Type B pancreatic cell (in vitro differentiated cells): ENCODE data around the gene ABL1. TPM values are rescaled to one million over a fixed set of nuclear protein-coding genes. Genes with fewer than 3 reads are reported as not detected.

Experiments used
- DNase-seq: peaks from one replicate; pipeline ENCODE4 v3.0.0; 2021; ENCODE audit warnings: mixed read lengths; ENCODE audit not compliant: unreplicated experiment; ENCODE audit errors: extremely low spot score
- H3K27ac Mint-ChIP-seq: 2 replicates; pipeline ENCODE4 v1.8.0; 2021; ENCODE audit warnings: mild to moderate bottlenecking, mixed read lengths
- H3K27me3 Mint-ChIP-seq: 2 replicates; pipeline ENCODE4 v1.8.0; 2021; ENCODE audit warnings: mixed read lengths
- H3K36me3 Mint-ChIP-seq: 2 replicates; pipeline ENCODE4 v1.8.0; 2021; ENCODE audit warnings: mixed read lengths
- H3K4me1 Mint-ChIP-seq: one replicate; pipeline ENCODE4 v1.8.0; 2021; ENCODE audit warnings: mixed read lengths; ENCODE audit not compliant: unreplicated experiment
- H3K4me3 Mint-ChIP-seq: 2 replicates; pipeline ENCODE4 v1.8.0; 2021; ENCODE audit warnings: mild to moderate bottlenecking, mixed read lengths
- H3K9me3 Mint-ChIP-seq: 2 replicates; pipeline ENCODE4 v1.8.0; 2021; ENCODE audit warnings: mixed read lengths
- CTCF ChIP-seq: fragments of 200-600 bp; sonication (generic); conservative IDR thresholded peaks from 2 replicates; pipeline ENCODE4 v1.5.0; 2021; ENCODE audit warnings: antibody characterized with exemption, mild to moderate bottlenecking
- total RNA-seq: library from RNA; stranded (reverse); gene quantifications from 2 replicates; pipeline ENCODE4 v1.2.1, GENCODE V29; 2021; ENCODE audit warnings: low replicate concordance

Gene ABL1
- total RNA-seq, 1 donor from 2014 or later = 91.8 TPM

- H3K36me3 Mint-ChIP-seq = peaks cover 5% of the 10 kb centered on the region
- DNase-seq = no peak
- no peak overlapping the region for H3K4me3 Mint-ChIP-seq
- no peaks in the 10 kb centered on the region for H3K27me3 Mint-ChIP-seq
- H3K9me3 Mint-ChIP-seq = peaks cover 8% of the 10 kb centered on the region
- no peak for TF ChIP-seq CTCF
- peaks cover 22% of the 10 kb centered on the region for H3K4me1 Mint-ChIP-seq
- no peak overlapping the region for H3K27ac Mint-ChIP-seq
These were observed 24.4 kb upstream of the ABL1 start for GRCh38 chr9:130810609-130811136.

- peaks cover 8% of the 10 kb centered on the region for H3K9me3 Mint-ChIP-seq
- no peak overlapping the region for H3K27ac Mint-ChIP-seq
- no peaks in the 10 kb centered on the region for H3K27me3 Mint-ChIP-seq
- peaks cover 12% of the 10 kb centered on the region for H3K4me1 Mint-ChIP-seq
- TF ChIP-seq CTCF = no peak
- no peak for DNase-seq
- peaks cover 8% of the 10 kb centered on the region for H3K36me3 Mint-ChIP-seq
- no peak overlapping the region for H3K4me3 Mint-ChIP-seq
These were observed 19.7 kb upstream of the ABL1 start for GRCh38 chr9:130815242-130815808.

DNA sequence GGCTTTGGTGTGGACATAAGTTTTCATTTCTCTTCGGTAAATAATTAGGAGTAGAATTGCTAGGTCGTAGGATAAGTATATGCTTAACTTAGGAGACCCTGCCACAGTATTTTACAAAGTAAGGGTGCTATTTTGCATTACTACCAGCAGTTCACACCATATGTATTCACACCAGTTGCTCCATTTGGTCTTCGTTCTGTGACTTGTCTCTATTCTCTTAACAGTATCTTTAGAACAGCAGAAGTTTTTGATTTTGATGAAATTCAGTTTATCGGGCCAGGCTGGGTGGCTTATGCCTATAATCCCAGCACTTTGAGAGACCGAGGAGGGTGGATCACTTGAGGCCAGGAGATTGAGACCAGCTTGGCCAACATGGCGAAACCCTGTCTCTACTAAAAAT is 17.1 kb upstream of the ABL1 start:
- peaks cover 20% of the 10 kb centered on the region for H3K4me1 Mint-ChIP-seq
- TF ChIP-seq CTCF = no peak
- no peak for DNase-seq
- H3K4me3 Mint-ChIP-seq = no peak overlapping the region
- H3K9me3 Mint-ChIP-seq = no peaks in the 10 kb centered on the region
- H3K27me3 Mint-ChIP-seq = no peaks in the 10 kb centered on the region
- no peak overlapping the region for H3K27ac Mint-ChIP-seq
- peaks cover 3% of the 10 kb centered on the region for H3K36me3 Mint-ChIP-seq

DNA sequence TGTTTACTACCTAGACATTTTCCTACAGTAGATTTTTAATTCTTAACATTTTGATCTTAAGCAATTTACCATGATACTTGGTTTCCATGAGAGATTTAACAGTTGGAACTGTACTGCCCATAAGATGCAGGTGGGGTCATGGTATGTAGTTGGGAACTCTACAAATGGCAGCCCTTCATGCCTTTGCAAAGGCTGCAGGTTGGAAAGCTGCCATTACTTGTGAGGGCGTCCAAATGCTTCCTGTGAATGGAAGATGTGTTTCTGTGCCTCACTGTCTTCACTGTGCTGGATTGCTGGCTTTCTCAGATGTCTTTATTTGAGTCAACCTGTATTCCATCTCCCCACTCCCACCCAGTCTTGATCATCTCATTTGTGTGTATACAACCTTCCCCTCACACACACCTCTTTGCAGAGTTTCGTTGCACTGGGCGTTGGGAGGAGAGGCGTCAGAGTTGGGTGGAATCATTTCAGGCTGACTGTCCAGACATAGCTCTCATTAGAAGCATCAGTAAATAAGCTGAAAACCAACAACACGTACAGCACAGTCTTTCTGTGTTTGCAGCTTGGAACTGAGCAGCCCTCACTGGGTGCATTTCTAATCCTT is 14.8 kb upstream of the ABL1 start:
- DNase-seq = no peak
- no peak for TF ChIP-seq CTCF
- H3K9me3 Mint-ChIP-seq = no peaks in the 10 kb centered on the region
- no peak overlapping the region for H3K27ac Mint-ChIP-seq
- H3K36me3 Mint-ChIP-seq = peaks cover 3% of the 10 kb centered on the region
- H3K27me3 Mint-ChIP-seq = no peaks in the 10 kb centered on the region
- H3K4me1 Mint-ChIP-seq = peaks cover 38% of the 10 kb centered on the region
- no peak overlapping the region for H3K4me3 Mint-ChIP-seq

- peak overlapping the region; percentile 88 for H3K27ac Mint-ChIP-seq
- peaks cover 1% of the 10 kb centered on the region for H3K36me3 Mint-ChIP-seq
- H3K4me3 Mint-ChIP-seq = peak overlapping the region; percentile 79
- no peak for TF ChIP-seq CTCF
- no peaks in the 10 kb centered on the region for H3K27me3 Mint-ChIP-seq
- peaks cover 2% of the 10 kb centered on the region for H3K9me3 Mint-ChIP-seq
- no peak for DNase-seq
- H3K4me1 Mint-ChIP-seq = peaks cover 41% of the 10 kb centered on the region
These were observed 11.6 kb upstream of the ABL1 start for GRCh38 chr9:130823435-130823834.
